ENCODE data around the gene CPSF4L. TPM values are rescaled to one million over a fixed set of nuclear protein-coding genes. Genes with fewer than 3 reads are reported as not detected.

CPSF4L gene
- total and polyA plus RNA-seq, 2 of the 13 experiments (the other 11 are each of a cell fraction or from before 2014, with no cell fraction given) = 0.73 to 1.6 TPM

DNA sequence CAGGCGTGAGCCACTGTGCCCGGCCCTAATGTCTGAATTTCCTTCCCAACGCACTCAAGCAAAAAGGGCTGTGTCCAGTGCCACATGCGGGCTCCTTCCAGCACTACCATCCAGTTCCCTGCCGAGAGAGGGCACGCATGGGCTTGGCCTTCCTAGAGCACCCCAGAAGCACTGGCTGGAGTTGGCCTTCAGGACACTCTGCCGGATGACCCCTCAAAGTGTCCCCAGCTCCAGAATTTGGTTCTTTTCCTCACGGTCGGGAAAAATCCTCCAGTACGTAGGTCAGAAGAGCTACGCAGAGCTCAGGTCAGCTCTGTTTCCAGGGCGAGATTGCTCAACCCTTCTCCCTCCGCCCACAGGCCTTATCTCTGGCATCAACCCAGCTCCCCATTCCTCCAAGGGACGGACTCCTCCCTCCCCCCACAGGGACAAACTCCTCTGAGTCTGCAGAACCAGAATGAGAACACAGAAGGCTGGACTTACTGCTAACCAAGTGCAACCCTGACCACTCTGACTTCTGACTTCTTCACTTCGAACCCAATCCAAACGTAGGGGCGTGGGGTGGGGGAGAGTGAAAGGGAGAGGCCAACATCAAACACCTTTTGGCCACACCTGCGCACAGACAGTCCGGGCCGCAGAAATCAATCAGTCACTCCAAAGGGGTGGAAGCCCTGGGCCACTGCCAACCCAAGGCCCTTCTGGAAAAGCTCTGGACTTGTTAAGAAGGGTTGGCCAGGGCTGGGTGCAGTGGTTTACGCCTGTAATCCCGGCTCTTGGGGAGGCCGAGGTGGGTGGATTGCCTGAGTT is 46.5 kb upstream of the CPSF4L start (continued):
- TF ChIP-seq, protein P1, sequence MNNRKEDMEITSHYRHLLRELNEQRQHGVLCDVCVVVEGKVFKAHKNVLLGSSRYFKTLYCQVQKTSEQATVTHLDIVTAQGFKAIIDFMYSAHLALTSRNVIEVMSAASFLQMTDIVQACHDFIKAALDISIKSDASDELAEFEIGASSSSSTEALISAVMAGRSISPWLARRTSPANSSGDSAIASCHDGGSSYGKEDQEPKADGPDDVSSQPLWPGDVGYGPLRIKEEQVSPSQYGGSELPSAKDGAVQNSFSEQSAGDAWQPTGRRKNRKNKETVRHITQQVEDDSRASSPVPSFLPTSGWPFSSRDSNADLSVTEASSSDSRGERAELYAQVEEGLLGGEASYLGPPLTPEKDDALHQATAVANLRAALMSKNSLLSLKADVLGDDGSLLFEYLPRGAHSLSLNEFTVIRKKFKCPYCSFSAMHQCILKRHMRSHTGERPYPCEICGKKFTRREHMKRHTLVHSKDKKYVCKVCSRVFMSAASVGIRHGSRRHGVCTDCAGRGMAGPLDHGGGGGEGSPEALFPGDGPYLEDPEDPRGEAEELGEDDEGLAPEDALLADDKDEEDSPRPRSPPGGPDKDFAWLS (CRISPR knock-in tag; IDR thresholded peaks at IDR 0.05; ENCODE audit: borderline replicate concordance) = no peak
- TF ChIP-seq ZSCAN30 (CRISPR knock-in tag; IDR thresholded peaks at IDR 0.05) (0 out of 2 replicates have a peak, but pooled peaks have one; percentile 16), ZNF296 (CRISPR knock-in tag; conservative IDR thresholded peaks at IDR 0.05) (no peak; the same call in 1 of the 2 replicates), ZNF468 (CRISPR knock-in tag; IDR thresholded peaks at IDR 0.05) (no peak), ZNF83 (CRISPR knock-in tag; IDR thresholded peaks at IDR 0.05; ENCODE audit: borderline replicate concordance) (peak; percentile 66; the same call in 1 of the 2 replicates), KLF12 (CRISPR knock-in tag; IDR thresholded peaks at IDR 0.05; ENCODE audit: borderline replicate concordance) (peak; percentile 69; the same call in 1 of the 2 replicates), ZNF234 (CRISPR knock-in tag; conservative IDR thresholded peaks at IDR 0.05) (no peak), CREB1 (IDR thresholded peaks at IDR 0.05) (no peak), CREB1 (CRISPR knock-in tag; IDR thresholded peaks at IDR 0.05) (peak; percentile 66; the same call in 1 of the 2 replicates), FOXA1 (IDR thresholded peaks at IDR 0.05) (no peak), FOXA1 (CRISPR knock-in tag; IDR thresholded peaks at IDR 0.05) (no peak), SCMH1 (CRISPR knock-in tag; IDR thresholded peaks at IDR 0.05; ENCODE audit: borderline replicate concordance) (no peak), SRSF1 (optimal IDR thresholded peaks at IDR 0.05; ENCODE audit: low read depth, low read length) (no peak), CAMTA2 (CRISPR knock-in tag; IDR thresholded peaks at IDR 0.05; ENCODE audit: borderline replicate concordance) (no peak; the same call in 1 of the 2 replicates), ETV6 (CRISPR knock-in tag; conservative IDR thresholded peaks at IDR 0.05) (no peak), TGIF2 (CRISPR knock-in tag; IDR thresholded peaks at IDR 0.05) (peak; percentile 92; the same call in 1 of the 2 replicates)
- TF ChIP-seq, protein P2, sequence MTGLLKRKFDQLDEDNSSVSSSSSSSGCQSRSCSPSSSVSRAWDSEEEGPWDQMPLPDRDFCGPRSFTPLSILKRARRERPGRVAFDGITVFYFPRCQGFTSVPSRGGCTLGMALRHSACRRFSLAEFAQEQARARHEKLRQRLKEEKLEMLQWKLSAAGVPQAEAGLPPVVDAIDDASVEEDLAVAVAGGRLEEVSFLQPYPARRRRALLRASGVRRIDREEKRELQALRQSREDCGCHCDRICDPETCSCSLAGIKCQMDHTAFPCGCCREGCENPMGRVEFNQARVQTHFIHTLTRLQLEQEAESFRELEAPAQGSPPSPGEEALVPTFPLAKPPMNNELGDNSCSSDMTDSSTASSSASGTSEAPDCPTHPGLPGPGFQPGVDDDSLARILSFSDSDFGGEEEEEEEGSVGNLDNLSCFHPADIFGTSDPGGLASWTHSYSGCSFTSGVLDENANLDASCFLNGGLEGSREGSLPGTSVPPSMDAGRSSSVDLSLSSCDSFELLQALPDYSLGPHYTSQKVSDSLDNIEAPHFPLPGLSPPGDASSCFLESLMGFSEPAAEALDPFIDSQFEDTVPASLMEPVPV (CRISPR knock-in tag; IDR thresholded peaks at IDR 0.05) = no peak
- TF ChIP-seq, protein P3, sequence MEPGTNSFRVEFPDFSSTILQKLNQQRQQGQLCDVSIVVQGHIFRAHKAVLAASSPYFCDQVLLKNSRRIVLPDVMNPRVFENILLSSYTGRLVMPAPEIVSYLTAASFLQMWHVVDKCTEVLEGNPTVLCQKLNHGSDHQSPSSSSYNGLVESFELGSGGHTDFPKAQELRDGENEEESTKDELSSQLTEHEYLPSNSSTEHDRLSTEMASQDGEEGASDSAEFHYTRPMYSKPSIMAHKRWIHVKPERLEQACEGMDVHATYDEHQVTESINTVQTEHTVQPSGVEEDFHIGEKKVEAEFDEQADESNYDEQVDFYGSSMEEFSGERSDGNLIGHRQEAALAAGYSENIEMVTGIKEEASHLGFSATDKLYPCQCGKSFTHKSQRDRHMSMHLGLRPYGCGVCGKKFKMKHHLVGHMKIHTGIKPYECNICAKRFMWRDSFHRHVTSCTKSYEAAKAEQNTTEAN (CRISPR knock-in tag; conservative IDR thresholded peaks at IDR 0.05) = no peak; the same call in none of the 2 replicates
- TF ChIP-seq, protein P4, sequence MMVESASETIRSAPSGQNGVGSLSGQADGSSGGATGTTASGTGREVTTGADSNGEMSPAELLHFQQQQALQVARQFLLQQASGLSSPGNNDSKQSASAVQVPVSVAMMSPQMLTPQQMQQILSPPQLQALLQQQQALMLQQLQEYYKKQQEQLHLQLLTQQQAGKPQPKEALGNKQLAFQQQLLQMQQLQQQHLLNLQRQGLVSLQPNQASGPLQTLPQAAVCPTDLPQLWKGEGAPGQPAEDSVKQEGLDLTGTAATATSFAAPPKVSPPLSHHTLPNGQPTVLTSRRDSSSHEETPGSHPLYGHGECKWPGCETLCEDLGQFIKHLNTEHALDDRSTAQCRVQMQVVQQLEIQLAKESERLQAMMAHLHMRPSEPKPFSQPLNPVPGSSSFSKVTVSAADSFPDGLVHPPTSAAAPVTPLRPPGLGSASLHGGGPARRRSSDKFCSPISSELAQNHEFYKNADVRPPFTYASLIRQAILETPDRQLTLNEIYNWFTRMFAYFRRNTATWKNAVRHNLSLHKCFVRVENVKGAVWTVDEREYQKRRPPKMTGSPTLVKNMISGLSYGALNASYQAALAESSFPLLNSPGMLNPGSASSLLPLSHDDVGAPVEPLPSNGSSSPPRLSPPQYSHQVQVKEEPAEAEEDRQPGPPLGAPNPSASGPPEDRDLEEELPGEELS (CRISPR knock-in tag; IDR thresholded peaks at IDR 0.05) = peak; percentile 83
- TF ChIP-seq, protein P5, sequence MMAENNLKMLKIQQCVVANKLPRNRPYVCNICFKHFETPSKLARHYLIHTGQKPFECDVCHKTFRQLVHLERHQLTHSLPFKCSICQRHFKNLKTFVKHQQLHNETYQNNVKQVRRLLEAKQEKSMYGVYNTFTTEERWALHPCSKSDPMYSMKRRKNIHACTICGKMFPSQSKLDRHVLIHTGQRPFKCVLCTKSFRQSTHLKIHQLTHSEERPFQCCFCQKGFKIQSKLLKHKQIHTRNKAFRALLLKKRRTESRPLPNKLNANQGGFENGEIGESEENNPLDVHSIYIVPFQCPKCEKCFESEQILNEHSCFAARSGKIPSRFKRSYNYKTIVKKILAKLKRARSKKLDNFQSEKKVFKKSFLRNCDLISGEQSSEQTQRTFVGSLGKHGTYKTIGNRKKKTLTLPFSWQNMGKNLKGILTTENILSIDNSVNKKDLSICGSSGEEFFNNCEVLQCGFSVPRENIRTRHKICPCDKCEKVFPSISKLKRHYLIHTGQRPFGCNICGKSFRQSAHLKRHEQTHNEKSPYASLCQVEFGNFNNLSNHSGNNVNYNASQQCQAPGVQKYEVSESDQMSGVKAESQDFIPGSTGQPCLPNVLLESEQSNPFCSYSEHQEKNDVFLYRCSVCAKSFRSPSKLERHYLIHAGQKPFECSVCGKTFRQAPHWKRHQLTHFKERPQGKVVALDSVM (CRISPR knock-in tag; IDR thresholded peaks at IDR 0.05) = peak; percentile 35

All from HepG2 (cell line).